Measurements from ENCODE around the gene PHACTR4. TPM values are rescaled to one million over a fixed set of nuclear protein-coding genes. Genes with fewer than 3 reads are reported as not detected.

The PHACTR4 gene
- total and polyA plus RNA-seq, 10 of the 15 experiments (the other 5 are each of a cell fraction or from before 2014, with no cell fraction given), result 8.9 to 34.2 (median 12.5) TPM

GRCh38 chr1:28518000-28518744 is 148.6 kb downstream of the PHACTR4 start (continued):
- TF ChIP-seq SMARCA5 (IDR thresholded peaks at IDR 0.05), result peak; percentile 87
- TF ChIP-seq SUZ12 (IDR thresholded peaks at IDR 0.05; ENCODE audit: unreplicated experiment), result no peak
- TF ChIP-seq, protein P1, sequence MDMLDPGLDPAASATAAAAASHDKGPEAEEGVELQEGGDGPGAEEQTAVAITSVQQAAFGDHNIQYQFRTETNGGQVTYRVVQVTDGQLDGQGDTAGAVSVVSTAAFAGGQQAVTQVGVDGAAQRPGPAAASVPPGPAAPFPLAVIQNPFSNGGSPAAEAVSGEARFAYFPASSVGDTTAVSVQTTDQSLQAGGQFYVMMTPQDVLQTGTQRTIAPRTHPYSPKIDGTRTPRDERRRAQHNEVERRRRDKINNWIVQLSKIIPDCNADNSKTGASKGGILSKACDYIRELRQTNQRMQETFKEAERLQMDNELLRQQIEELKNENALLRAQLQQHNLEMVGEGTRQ (IDR thresholded peaks at IDR 0.05; ENCODE audit: borderline replicate concordance, low read depth, low read length), result no peak
- no peak for TF ChIP-seq USF1 (IDR thresholded peaks at IDR 0.05; ENCODE audit: borderline replicate concordance, extremely low read length, insufficient read depth, low read depth, low read length)
- no peak for TF ChIP-seq TCF12 (IDR thresholded peaks at IDR 0.05; ENCODE audit: low read depth, low read length)
- TF ChIP-seq ZZZ3 (IDR thresholded peaks at IDR 0.05; ENCODE audit: control insufficient read depth, insufficient read length, low read depth), result no peak
- no peak for TF ChIP-seq PAX8 (IDR thresholded peaks at IDR 0.05)
- peak; percentile 86 for TF ChIP-seq GATAD2B (conservative IDR thresholded peaks at IDR 0.05; ENCODE audit: low read depth)
- 0 out of 2 replicates have a peak, but pooled peaks have one; percentile 19 for TF ChIP-seq ZNF384 (IDR thresholded peaks at IDR 0.05; ENCODE audit: borderline replicate concordance, low read depth, low read length)
- TF ChIP-seq HDAC2 (IDR thresholded peaks at IDR 0.05), result no peak
- TF ChIP-seq, protein P2, sequence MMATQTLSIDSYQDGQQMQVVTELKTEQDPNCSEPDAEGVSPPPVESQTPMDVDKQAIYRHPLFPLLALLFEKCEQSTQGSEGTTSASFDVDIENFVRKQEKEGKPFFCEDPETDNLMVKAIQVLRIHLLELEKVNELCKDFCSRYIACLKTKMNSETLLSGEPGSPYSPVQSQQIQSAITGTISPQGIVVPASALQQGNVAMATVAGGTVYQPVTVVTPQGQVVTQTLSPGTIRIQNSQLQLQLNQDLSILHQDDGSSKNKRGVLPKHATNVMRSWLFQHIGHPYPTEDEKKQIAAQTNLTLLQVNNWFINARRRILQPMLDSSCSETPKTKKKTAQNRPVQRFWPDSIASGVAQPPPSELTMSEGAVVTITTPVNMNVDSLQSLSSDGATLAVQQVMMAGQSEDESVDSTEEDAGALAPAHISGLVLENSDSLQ (IDR thresholded peaks at IDR 0.05), result no peak
- no peak for TF ChIP-seq KDM1A (IDR thresholded peaks at IDR 0.05; ENCODE audit: borderline replicate concordance)
- TF ChIP-seq, protein P3, sequence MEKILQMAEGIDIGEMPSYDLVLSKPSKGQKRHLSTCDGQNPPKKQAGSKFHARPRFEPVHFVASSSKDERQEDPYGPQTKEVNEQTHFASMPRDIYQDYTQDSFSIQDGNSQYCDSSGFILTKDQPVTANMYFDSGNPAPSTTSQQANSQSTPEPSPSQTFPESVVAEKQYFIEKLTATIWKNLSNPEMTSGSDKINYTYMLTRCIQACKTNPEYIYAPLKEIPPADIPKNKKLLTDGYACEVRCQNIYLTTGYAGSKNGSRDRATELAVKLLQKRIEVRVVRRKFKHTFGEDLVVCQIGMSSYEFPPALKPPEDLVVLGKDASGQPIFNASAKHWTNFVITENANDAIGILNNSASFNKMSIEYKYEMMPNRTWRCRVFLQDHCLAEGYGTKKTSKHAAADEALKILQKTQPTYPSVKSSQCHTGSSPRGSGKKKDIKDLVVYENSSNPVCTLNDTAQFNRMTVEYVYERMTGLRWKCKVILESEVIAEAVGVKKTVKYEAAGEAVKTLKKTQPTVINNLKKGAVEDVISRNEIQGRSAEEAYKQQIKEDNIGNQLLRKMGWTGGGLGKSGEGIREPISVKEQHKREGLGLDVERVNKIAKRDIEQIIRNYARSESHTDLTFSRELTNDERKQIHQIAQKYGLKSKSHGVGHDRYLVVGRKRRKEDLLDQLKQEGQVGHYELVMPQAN (conservative IDR thresholded peaks at IDR 0.05), result peak; percentile 98
- no peak for TF ChIP-seq HDAC6 (IDR thresholded peaks at IDR 0.05; ENCODE audit: unreplicated experiment)
- TF ChIP-seq, protein P4, sequence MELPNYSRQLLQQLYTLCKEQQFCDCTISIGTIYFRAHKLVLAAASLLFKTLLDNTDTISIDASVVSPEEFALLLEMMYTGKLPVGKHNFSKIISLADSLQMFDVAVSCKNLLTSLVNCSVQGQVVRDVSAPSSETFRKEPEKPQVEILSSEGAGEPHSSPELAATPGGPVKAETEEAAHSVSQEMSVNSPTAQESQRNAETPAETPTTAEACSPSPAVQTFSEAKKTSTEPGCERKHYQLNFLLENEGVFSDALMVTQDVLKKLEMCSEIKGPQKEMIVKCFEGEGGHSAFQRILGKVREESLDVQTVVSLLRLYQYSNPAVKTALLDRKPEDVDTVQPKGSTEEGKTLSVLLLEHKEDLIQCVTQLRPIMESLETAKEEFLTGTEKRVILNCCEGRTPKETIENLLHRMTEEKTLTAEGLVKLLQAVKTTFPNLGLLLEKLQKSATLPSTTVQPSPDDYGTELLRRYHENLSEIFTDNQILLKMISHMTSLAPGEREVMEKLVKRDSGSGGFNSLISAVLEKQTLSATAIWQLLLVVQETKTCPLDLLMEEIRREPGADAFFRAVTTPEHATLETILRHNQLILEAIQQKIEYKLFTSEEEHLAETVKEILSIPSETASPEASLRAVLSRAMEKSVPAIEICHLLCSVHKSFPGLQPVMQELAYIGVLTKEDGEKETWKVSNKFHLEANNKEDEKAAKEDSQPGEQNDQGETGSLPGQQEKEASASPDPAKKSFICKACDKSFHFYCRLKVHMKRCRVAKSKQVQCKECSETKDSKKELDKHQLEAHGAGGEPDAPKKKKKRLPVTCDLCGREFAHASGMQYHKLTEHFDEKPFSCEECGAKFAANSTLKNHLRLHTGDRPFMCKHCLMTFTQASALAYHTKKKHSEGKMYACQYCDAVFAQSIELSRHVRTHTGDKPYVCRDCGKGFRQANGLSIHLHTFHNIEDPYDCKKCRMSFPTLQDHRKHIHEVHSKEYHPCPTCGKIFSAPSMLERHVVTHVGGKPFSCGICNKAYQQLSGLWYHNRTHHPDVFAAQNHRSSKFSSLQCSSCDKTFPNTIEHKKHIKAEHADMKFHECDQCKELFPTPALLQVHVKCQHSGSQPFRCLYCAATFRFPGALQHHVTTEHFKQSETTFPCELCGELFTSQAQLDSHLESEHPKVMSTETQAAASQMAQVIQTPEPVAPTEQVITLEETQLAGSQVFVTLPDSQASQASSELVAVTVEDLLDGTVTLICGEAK (IDR thresholded peaks at IDR 0.05; ENCODE audit: borderline replicate concordance), result no peak
- TF ChIP-seq ZBTB4 (CRISPR knock-in tag; IDR thresholded peaks at IDR 0.05), result no peak
- TF ChIP-seq ZNF207 (IDR thresholded peaks at IDR 0.05; ENCODE audit: borderline replicate concordance), result peak; percentile 35; the same call in 1 of the 2 replicates
